ENCODE data around the gene MAPK6. TPM values are rescaled to one million over a fixed set of nuclear protein-coding genes. Genes with fewer than 3 reads are reported as not detected.

The MAPK6 gene
- polyA plus RNA-seq, 1 donor from 2014 or later = 140 TPM

DNA sequence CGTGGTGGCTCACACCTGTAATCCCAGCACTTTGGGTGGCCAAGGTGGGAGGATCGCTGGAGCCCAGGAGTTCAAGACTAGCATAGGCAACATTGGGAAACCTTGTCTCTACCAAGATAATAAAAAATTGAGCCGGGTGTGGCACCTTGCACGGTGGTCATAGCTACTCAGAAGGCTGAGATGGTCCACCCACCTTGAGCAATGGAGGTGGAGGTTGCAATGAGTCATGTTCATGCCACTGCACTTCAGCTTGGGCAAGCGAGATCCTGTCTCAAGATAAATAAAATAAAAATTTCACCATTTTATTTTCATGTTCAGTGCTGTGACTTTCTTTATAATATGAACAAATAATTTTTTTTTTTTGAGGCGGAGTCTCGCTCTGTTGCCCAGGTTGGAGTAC is 12.5 kb downstream of the MAPK6 start:
- Histone ChIP-seq H3K4me3 (ENCODE audit: low read length) (no peak overlapping the region), H3K9me3 (ENCODE audit: low read length) (no peaks in the 10 kb centered on the region), H3K79me2 (replicated peaks; ENCODE audit: insufficient read depth, low read length) (peaks cover 78% of the 10 kb centered on the region), H3K4me2 (ENCODE audit: low read length) (no peak overlapping the region), H3K36me3 (ENCODE audit: insufficient read depth, low read length) (peaks cover 7% of the 10 kb centered on the region), H3K9ac (ENCODE audit: low read length) (no peak overlapping the region), H3K27me3 (ENCODE audit: insufficient read depth, low read depth, low read length) (no peaks in the 10 kb centered on the region), H3K27ac (ENCODE audit: low read length) (no peak overlapping the region), H3F3A (ENCODE audit: insufficient read depth, low read length, poor library complexity, severe bottlenecking) (no peaks in the 10 kb centered on the region), H4K20me1 (ENCODE audit: insufficient read depth) (no peaks in the 10 kb centered on the region), H3K9me2 (ENCODE audit: insufficient read depth, low read length) (no peaks in the 10 kb centered on the region), H2AFZ (ENCODE audit: low read depth, low read length) (no peak overlapping the region)
- no peak for TF ChIP-seq EP300 (conservative IDR thresholded peaks at IDR 0.05; ENCODE audit: poor library complexity, severe bottlenecking)
- TF ChIP-seq MXI1 (conservative IDR thresholded peaks at IDR 0.05; ENCODE audit: poor library complexity, severe bottlenecking) = no peak
- TF ChIP-seq TAF1 (IDR thresholded peaks at IDR 0.05; ENCODE audit: low read depth) = no peak
- TF ChIP-seq, protein P1, sequence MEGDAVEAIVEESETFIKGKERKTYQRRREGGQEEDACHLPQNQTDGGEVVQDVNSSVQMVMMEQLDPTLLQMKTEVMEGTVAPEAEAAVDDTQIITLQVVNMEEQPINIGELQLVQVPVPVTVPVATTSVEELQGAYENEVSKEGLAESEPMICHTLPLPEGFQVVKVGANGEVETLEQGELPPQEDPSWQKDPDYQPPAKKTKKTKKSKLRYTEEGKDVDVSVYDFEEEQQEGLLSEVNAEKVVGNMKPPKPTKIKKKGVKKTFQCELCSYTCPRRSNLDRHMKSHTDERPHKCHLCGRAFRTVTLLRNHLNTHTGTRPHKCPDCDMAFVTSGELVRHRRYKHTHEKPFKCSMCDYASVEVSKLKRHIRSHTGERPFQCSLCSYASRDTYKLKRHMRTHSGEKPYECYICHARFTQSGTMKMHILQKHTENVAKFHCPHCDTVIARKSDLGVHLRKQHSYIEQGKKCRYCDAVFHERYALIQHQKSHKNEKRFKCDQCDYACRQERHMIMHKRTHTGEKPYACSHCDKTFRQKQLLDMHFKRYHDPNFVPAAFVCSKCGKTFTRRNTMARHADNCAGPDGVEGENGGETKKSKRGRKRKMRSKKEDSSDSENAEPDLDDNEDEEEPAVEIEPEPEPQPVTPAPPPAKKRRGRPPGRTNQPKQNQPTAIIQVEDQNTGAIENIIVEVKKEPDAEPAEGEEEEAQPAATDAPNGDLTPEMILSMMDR (IDR thresholded peaks at IDR 0.05; ENCODE audit: poor library complexity, severe bottlenecking) = no peak
- TF ChIP-seq RAD21 (conservative IDR thresholded peaks at IDR 0.05) = no peak
- TF ChIP-seq, protein P2, sequence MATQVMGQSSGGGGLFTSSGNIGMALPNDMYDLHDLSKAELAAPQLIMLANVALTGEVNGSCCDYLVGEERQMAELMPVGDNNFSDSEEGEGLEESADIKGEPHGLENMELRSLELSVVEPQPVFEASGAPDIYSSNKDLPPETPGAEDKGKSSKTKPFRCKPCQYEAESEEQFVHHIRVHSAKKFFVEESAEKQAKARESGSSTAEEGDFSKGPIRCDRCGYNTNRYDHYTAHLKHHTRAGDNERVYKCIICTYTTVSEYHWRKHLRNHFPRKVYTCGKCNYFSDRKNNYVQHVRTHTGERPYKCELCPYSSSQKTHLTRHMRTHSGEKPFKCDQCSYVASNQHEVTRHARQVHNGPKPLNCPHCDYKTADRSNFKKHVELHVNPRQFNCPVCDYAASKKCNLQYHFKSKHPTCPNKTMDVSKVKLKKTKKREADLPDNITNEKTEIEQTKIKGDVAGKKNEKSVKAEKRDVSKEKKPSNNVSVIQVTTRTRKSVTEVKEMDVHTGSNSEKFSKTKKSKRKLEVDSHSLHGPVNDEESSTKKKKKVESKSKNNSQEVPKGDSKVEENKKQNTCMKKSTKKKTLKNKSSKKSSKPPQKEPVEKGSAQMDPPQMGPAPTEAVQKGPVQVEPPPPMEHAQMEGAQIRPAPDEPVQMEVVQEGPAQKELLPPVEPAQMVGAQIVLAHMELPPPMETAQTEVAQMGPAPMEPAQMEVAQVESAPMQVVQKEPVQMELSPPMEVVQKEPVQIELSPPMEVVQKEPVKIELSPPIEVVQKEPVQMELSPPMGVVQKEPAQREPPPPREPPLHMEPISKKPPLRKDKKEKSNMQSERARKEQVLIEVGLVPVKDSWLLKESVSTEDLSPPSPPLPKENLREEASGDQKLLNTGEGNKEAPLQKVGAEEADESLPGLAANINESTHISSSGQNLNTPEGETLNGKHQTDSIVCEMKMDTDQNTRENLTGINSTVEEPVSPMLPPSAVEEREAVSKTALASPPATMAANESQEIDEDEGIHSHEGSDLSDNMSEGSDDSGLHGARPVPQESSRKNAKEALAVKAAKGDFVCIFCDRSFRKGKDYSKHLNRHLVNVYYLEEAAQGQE (IDR thresholded peaks at IDR 0.05; ENCODE audit: borderline replicate concordance) = no peak
- TF ChIP-seq EZH2 (IDR thresholded peaks at IDR 0.05; ENCODE audit: borderline replicate concordance, insufficient read depth, low read length, poor library complexity, severe bottlenecking) = no peak
- no peak for TF ChIP-seq POLR2AphosphoS5 (IDR thresholded peaks at IDR 0.05)
- no peak for TF ChIP-seq SMC3 (conservative IDR thresholded peaks at IDR 0.05; ENCODE audit: poor library complexity)

DNA sequence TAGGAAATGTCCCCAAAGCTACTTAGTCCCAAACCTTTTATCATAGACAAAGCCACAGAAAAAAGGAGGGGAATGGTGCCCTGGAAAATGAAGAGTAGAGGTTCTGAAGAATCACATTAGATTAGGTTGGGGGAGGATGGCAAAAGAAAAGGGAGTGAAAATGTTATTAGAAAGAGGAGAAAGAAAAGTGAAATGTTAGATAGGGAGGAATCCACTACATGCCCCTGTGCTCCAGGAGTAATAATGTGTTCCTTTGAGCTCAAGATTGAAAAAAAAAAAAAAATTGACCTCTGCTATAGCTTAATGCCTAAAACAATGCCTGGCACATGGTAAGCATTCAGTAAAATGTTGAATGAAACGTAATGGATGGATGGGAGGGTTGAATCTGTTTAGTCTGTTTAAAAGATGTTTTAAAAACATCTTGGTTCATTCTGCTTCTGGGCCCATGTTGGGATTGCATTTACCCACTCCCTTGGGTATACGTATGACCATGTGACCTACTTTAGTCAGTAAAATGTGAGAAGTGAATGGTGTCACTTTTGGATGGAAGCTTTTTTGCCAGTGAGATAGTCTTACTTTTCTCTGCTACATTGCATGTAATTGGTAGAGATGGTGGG is 19.0 kb downstream of the MAPK6 start:
- Histone ChIP-seq H2AFZ (ENCODE audit: low read depth, low read length) (no peak overlapping the region), H3K4me2 (ENCODE audit: low read length) (no peak overlapping the region), H3K9me3 (ENCODE audit: low read length) (no peaks in the 10 kb centered on the region), H3K4me3 (ENCODE audit: low read length) (no peak overlapping the region), H3F3A (ENCODE audit: insufficient read depth, low read length, poor library complexity, severe bottlenecking) (no peaks in the 10 kb centered on the region), H3K9me2 (ENCODE audit: insufficient read depth, low read length) (no peaks in the 10 kb centered on the region), H3K27ac (ENCODE audit: low read length) (no peak overlapping the region), H3K36me3 (ENCODE audit: insufficient read depth, low read length) (no peaks in the 10 kb centered on the region), H4K20me1 (ENCODE audit: insufficient read depth) (peaks cover 10% of the 10 kb centered on the region), H3K27me3 (ENCODE audit: insufficient read depth, low read depth, low read length) (no peaks in the 10 kb centered on the region), H3K79me2 (replicated peaks; ENCODE audit: insufficient read depth, low read length) (peaks cover 93% of the 10 kb centered on the region), H3K9ac (ENCODE audit: low read length) (no peak overlapping the region)
- TF ChIP-seq TAF1 (IDR thresholded peaks at IDR 0.05; ENCODE audit: low read depth) (no peak), MXI1 (conservative IDR thresholded peaks at IDR 0.05; ENCODE audit: poor library complexity, severe bottlenecking) (no peak), POLR2AphosphoS5 (IDR thresholded peaks at IDR 0.05) (no peak), EP300 (conservative IDR thresholded peaks at IDR 0.05; ENCODE audit: poor library complexity, severe bottlenecking) (no peak), EZH2 (IDR thresholded peaks at IDR 0.05; ENCODE audit: borderline replicate concordance, insufficient read depth, low read length, poor library complexity, severe bottlenecking) (no peak), SMC3 (conservative IDR thresholded peaks at IDR 0.05; ENCODE audit: poor library complexity) (no peak), RAD21 (conservative IDR thresholded peaks at IDR 0.05) (no peak)
- TF ChIP-seq, protein P2 (IDR thresholded peaks at IDR 0.05; ENCODE audit: borderline replicate concordance) = no peak
- TF ChIP-seq, protein P1 (IDR thresholded peaks at IDR 0.05; ENCODE audit: poor library complexity, severe bottlenecking) = no peak

Data from neural cell (in vitro differentiated cells).